HepG2 (cell line): ENCODE results near the gene AGRN. TPM values are rescaled to one million over a fixed set of nuclear protein-coding genes. Genes with fewer than 3 reads are reported as not detected.
A peak's percentile ranks its signal among the peaks of the same experiment; 100 is the strongest.

Source experiments
- ATAC-seq: fragments of 200-7000 bp; cut with Tn5 transposase; 3 replicates; pipeline ENCODE4 v1.9.1; 2020; ENCODE audit warnings: mild to moderate bottlenecking, moderate library complexity
- BruUV-seq: library from RNA; stranded (reverse); fragments of 400-500 nt; replicated peaks from 2 replicates; lab custom pipeline; 2021; lab: Mats Ljungman, UMichigan
- CTCF ChIA-PET: fragments of 300-600 bp; formaldehyde crosslinking; extraction: SDS; loops from one replicate; lab custom pipeline; 2021; ENCODE audit warnings: low total read pairs, inconsistent platforms, low intra/inter-chr PET ratio; lab: Yijun Ruan, JAX
- POLR2A ChIA-PET: fragments of 350-600 bp; sonication (Branson Sonifier 250); formaldehyde crosslinking; loops from one replicate; lab custom pipeline; 2020; ENCODE audit warnings: antibody characterized with exemption, inconsistent platforms; lab: Yijun Ruan, JAX
- DNase-seq: peaks from one replicate; pipeline ENCODE4 v3.0.0-alpha.2; 2015; ENCODE audit warnings: low spot score
- FAIRE-seq: peaks from 3 replicates; lab custom pipeline; 2011; peaks lifted over from hg19 to GRCh38; lab: Jason Lieb, UNC
- H2AFZ ChIP-seq: one replicate; pipeline ENCODE4 v1.6.1; 2011; ENCODE audit warnings: low read length, inconsistent platforms
- H3K27ac ChIP-seq: fragments of 300-600 bp; 3 replicates; pipeline ENCODE4 v1.8.0; 2011; ENCODE audit warnings: mixed run types, mild to moderate bottlenecking, mixed read lengths, low read length, inconsistent platforms; ENCODE audit not compliant: insufficient read depth; ENCODE audit errors: extremely low read length
- H3K27me3 ChIP-seq, 2 experiments: fragments of 200-600 bp in 1 of 2; 2 replicates in 1 of 2; 3 replicates in 1 of 2; pipeline versions ENCODE4 v1.6.0 to v1.8.0; 2011; ENCODE audit warnings: low read length in 2 of 2, mild to moderate bottlenecking in 2 of 2, moderate library complexity in 2 of 2, inconsistent platforms in 1 of 2; ENCODE audit not compliant: insufficient read depth in 2 of 2, control insufficient read depth in 1 of 2
- H3K36me3 ChIP-seq, 2 experiments: fragments of 200-600 bp in 1 of 2; replicated peaks in 1 of 2; 2 replicates in 1 of 2; 3 replicates in 1 of 2; pipeline versions ENCODE4 v1.5.1 to v1.8.0; 2011; ENCODE audit warnings: low read length in 2 of 2, inconsistent platforms in 1 of 2; ENCODE audit not compliant: insufficient read depth in 2 of 2, control insufficient read depth in 1 of 2
- H3K4me1 ChIP-seq: 2 replicates; pipeline ENCODE4 v1.5.1; 2012; ENCODE audit warnings: low read length, inconsistent platforms; ENCODE audit not compliant: insufficient read depth
- H3K4me2 ChIP-seq: 2 replicates; pipeline ENCODE4 v1.6.0; 2011; ENCODE audit warnings: low read depth, low read length, inconsistent platforms
- H3K4me3 ChIP-seq, 3 experiments: fragments of 200-600 bp in 1 of 3; sonication (generic), shearing (Covaris generic) in 1 of 3; replicated peaks in 1 of 3; 2 replicates each; pipeline ENCODE4 v1.5.1; 2011 to 2016; ENCODE audit warnings: low read length in 3 of 3, inconsistent platforms in 2 of 3, low read depth in 2 of 3, mild to moderate bottlenecking in 2 of 3, control low read depth in 1 of 3, mixed read lengths in 1 of 3; ENCODE audit not compliant: insufficient read depth in 1 of 3
- H3K79me2 ChIP-seq: one replicate; pipeline ENCODE4 v1.6.1; 2011; ENCODE audit warnings: low read length, inconsistent platforms; ENCODE audit not compliant: insufficient read depth
- H3K9ac ChIP-seq: 2 replicates; pipeline ENCODE4 v1.6.0; 2011; ENCODE audit warnings: mild to moderate bottlenecking, low read depth, low read length, inconsistent platforms; ENCODE audit not compliant: insufficient read depth
- H3K9me3 ChIP-seq: 2 replicates; pipeline ENCODE4 v1.5.1; 2012; ENCODE audit warnings: mild to moderate bottlenecking, low read length
- H4K20me1 ChIP-seq: 2 replicates; pipeline ENCODE4 v1.6.0; 2011; ENCODE audit warnings: inconsistent platforms, mild to moderate bottlenecking, low read length, moderate library complexity; ENCODE audit not compliant: insufficient read depth
- AHR ChIP-seq: IDR thresholded peaks from 2 replicates; pipeline ENCODE4 v1.6.1; 2018; ENCODE audit warnings: missing genetic modification reagents, missing compliant biosample characterization
- MTA1 ChIP-seq: sonication (generic); formaldehyde crosslinking; IDR thresholded peaks from 2 replicates; pipeline ENCODE4 v1.4.0; 2020; ENCODE audit warnings: missing genetic modification reagents, mild to moderate bottlenecking, borderline replicate concordance
- ONECUT2 ChIP-seq: sonication (generic); formaldehyde crosslinking; IDR thresholded peaks from 2 replicates; pipeline ENCODE4 v1.4.0; 2020; ENCODE audit warnings: missing genetic modification reagents
- PITX1 ChIP-seq: sonication (generic); formaldehyde crosslinking; IDR thresholded peaks from 2 replicates; pipeline ENCODE4 v1.5.1; 2020; ENCODE audit warnings: mild to moderate bottlenecking, missing genetic modification reagents
- SP4 ChIP-seq: sonication (generic); formaldehyde crosslinking; IDR thresholded peaks from 2 replicates; pipeline ENCODE4 v1.8.1; 2023; ENCODE audit warnings: mild to moderate bottlenecking, missing genetic modification reagents
- TGIF2 ChIP-seq: IDR thresholded peaks from 2 replicates; pipeline ENCODE4 v1.6.1; 2016; ENCODE audit warnings: control low read depth, missing compliant biosample characterization
- ZNF224 ChIP-seq: sonication (generic); formaldehyde crosslinking; IDR thresholded peaks from 2 replicates; pipeline ENCODE4 v1.5.0; 2020; ENCODE audit warnings: mild to moderate bottlenecking, missing genetic modification reagents
- ZNF274 ChIP-seq: sonication (generic); formaldehyde crosslinking; IDR thresholded peaks from 2 replicates; pipeline ENCODE4 v1.5.1; 2020; ENCODE audit warnings: mild to moderate bottlenecking, missing genetic modification reagents
- ZNF75D ChIP-seq: sonication (generic); formaldehyde crosslinking; IDR thresholded peaks from 2 replicates; pipeline ENCODE4 v1.8.1; 2023; ENCODE audit warnings: missing genetic modification reagents, mild to moderate bottlenecking, borderline replicate concordance
- WGBS: methylation state at CpG from one replicate; pipeline ENCODE4 v1.1.6; 2017; ENCODE audit warnings: low lambda C conversion rate; 5-methylcytosine and 5-hydroxymethylcytosine counted together
- in situ Hi-C: cut with HindIII; loops from 2 replicates; pipeline ENCODE4 v1.10.0; 2017; ENCODE audit warnings: low pct_unique_long_range_greater_than_20kb; ENCODE audit not compliant: extremely low pct_ligation_motif_present
- intact Hi-C: fragments of 100-400 bp; cut with micrococcal nuclease; formaldehyde crosslinking; loops from one replicate; pipeline ENCODE4 v1.10.0; 2022; ENCODE audit not compliant: unreplicated experiment
- polyA plus RNA-seq, 8 experiments: library from polyadenylated mRNA; depleted of rRNA in 3 of 8; stranded (reverse) in 7 of 8; unstranded in 1 of 8; fragments of >200 nt; fragmentation: Illumina TruSeq in 4 of 8; extraction: Trizol in 4 of 8; gene quantifications; 2 replicates each; pipeline versions ENCODE4 v1.2.1 to v1.2.3, GENCODE V29; 2011 to 2016; ENCODE audit warnings: low read depth in 4 of 8, missing spikeins in 1 of 8, mixed read lengths in 1 of 8; ENCODE audit not compliant: insufficient read depth in 1 of 8
- total RNA-seq, 5 experiments: library from RNA; depleted of rRNA; stranded (reverse); fragments of >200 nt; fragmentation: Illumina TruSeq; extraction: Trizol; gene quantifications; 2 replicates each; pipeline ENCODE4 v1.2.3, GENCODE V29; 2016; ENCODE audit warnings: low read depth in 1 of 5
- TF ChIP-seq, protein P1 (sequence below), 2 experiments: fragments of 450-650 bp in 1 of 2; sonication (generic) in 1 of 2; formaldehyde crosslinking in 1 of 2; IDR thresholded peaks; 2 replicates each; pipeline versions ENCODE4 v1.6.1 to v1.8.0; 2016 to 2022; ENCODE audit warnings: antibody characterized with exemption in 1 of 2, mild to moderate bottlenecking in 1 of 2, missing genetic modification reagents in 1 of 2
- TF ChIP-seq, protein P2 (sequence below): sonication (generic); formaldehyde crosslinking; IDR thresholded peaks from 2 replicates; pipeline ENCODE4 v1.8.0; 2022; ENCODE audit warnings: low read depth, missing genetic modification reagents
- TF ChIP-seq, protein P3 (sequence below): sonication (generic); formaldehyde crosslinking; IDR thresholded peaks from 2 replicates; pipeline ENCODE4 v1.4.0; 2020; ENCODE audit warnings: mild to moderate bottlenecking, low read depth, missing genetic modification reagents

AGRN gene
- total and polyA plus RNA-seq, 2 of the 13 experiments (the other 11 are each of a cell fraction or from before 2014, with no cell fraction given), result 29.8 to 65.2 TPM

DNA sequence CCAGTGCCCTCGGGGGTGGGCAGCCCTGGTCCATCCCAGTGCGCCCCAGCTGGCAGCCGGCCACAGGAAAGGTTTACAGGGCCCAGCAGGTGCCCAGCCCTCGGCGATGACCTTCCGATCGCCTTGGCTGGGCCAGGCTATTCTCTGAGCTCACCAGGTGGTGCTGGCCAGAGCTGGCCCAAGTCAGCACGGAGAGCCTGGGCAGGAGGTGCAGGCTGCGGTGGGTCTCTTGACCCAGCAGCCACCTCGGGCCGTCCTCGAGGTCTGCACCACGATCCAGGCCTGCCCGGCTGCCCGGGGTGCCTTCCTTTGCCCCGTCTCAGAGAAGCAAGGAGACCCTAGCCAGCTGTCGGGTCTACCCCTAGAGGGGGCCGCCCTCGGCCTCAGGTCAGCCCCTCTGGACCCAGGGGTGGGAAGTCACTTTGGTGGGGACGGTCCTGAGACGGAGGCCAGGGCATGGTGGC, 38.4 kb upstream of the AGRN start:
- no peak overlapping the region for H3K27ac ChIP-seq
- TF ChIP-seq ZNF224, result 0 out of 2 replicates have a peak, but pooled peaks have one; percentile 20
- 0 out of 2 replicates have a peak, but pooled peaks have one; percentile 26 for TF ChIP-seq SP4 (CRISPR knock-in tag)
- TF ChIP-seq, protein P1, sequence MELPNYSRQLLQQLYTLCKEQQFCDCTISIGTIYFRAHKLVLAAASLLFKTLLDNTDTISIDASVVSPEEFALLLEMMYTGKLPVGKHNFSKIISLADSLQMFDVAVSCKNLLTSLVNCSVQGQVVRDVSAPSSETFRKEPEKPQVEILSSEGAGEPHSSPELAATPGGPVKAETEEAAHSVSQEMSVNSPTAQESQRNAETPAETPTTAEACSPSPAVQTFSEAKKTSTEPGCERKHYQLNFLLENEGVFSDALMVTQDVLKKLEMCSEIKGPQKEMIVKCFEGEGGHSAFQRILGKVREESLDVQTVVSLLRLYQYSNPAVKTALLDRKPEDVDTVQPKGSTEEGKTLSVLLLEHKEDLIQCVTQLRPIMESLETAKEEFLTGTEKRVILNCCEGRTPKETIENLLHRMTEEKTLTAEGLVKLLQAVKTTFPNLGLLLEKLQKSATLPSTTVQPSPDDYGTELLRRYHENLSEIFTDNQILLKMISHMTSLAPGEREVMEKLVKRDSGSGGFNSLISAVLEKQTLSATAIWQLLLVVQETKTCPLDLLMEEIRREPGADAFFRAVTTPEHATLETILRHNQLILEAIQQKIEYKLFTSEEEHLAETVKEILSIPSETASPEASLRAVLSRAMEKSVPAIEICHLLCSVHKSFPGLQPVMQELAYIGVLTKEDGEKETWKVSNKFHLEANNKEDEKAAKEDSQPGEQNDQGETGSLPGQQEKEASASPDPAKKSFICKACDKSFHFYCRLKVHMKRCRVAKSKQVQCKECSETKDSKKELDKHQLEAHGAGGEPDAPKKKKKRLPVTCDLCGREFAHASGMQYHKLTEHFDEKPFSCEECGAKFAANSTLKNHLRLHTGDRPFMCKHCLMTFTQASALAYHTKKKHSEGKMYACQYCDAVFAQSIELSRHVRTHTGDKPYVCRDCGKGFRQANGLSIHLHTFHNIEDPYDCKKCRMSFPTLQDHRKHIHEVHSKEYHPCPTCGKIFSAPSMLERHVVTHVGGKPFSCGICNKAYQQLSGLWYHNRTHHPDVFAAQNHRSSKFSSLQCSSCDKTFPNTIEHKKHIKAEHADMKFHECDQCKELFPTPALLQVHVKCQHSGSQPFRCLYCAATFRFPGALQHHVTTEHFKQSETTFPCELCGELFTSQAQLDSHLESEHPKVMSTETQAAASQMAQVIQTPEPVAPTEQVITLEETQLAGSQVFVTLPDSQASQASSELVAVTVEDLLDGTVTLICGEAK (IDR thresholded peaks at IDR 0.05), result no peak
- TF ChIP-seq, protein P1 (CRISPR knock-in tag; IDR thresholded peaks at IDR 0.05), result 0 out of 2 replicates have a peak, but pooled peaks have one; percentile 20
- TF ChIP-seq ONECUT2 (CRISPR knock-in tag), result no peak
- peak; percentile 79; the same call in 1 of the 2 replicates for TF ChIP-seq ZNF274 (CRISPR knock-in tag)
- TF ChIP-seq, protein P2, sequence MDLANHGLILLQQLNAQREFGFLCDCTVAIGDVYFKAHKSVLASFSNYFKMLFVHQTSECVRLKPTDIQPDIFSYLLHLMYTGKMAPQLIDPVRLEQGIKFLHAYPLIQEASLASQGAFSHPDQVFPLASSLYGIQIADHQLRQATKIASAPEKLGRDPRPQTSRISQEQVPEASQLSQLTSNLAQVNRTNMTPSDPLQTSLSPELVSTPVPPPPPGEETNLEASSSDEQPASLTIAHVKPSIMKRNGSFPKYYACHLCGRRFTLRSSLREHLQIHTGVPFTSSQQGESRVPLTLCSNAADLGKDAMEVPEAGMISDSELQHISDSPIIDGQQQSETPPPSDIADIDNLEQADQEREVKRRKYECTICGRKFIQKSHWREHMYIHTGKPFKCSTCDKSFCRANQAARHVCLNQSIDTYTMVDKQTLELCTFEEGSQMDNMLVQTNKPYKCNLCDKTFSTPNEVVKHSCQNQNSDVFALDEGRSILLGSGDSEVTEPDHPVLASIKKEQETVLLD (CRISPR knock-in tag), result 0 out of 2 replicates have a peak, but pooled peaks have one; percentile 2
- no peak for TF ChIP-seq AHR (CRISPR knock-in tag)
- TF ChIP-seq, protein P3, sequence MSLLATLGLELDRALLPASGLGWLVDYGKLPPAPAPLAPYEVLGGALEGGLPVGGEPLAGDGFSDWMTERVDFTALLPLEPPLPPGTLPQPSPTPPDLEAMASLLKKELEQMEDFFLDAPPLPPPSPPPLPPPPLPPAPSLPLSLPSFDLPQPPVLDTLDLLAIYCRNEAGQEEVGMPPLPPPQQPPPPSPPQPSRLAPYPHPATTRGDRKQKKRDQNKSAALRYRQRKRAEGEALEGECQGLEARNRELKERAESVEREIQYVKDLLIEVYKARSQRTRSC (CRISPR knock-in tag), result no peak
- TF ChIP-seq ZNF75D (CRISPR knock-in tag), result no peak
- 0 out of 2 replicates have a peak, but pooled peaks have one; percentile 28 for TF ChIP-seq PITX1 (CRISPR knock-in tag)
- TF ChIP-seq TGIF2 (CRISPR knock-in tag), result no peak
- no peak for TF ChIP-seq MTA1 (CRISPR knock-in tag)
- no peak for FAIRE-seq
- in situ Hi-C loops (no loop called here), intact Hi-C loops (no loop called here)
- peak overlapping the region in 1 of 3 experiments; percentile 70; a peak in 1 of 6 replicates for H3K4me3 ChIP-seq
- no TSS peak for BruUV-seq
- H3K9me3 ChIP-seq, result no peaks in the 10 kb centered on the region
- peak; percentile 9 for ATAC-seq
- no peak overlapping the region for H2AFZ ChIP-seq
- H3K4me2 ChIP-seq, result peak overlapping the region; percentile 74
- H3K9ac ChIP-seq, result peak overlapping the region; percentile 15; the same call in 1 of the 2 replicates
- CTCF ChIA-PET, result no interaction called here
- H3K4me1 ChIP-seq, result peaks cover 45% of the 10 kb centered on the region
- WGBS, result 13% methylated on average over 3 of the region's 21 CpGs
- peaks cover 22 to 58% of the 10 kb centered on the region in 2 experiments for H3K27me3 ChIP-seq
- POLR2A ChIA-PET, result interaction anchor here (1.0 to 1.9 kb wide), 2 partner anchors 15 to 18 kb away, joined by 3 to 4 read pairs; partner anchors contain the start of genes HES4 and PLEKHN1
- no peak for DNase-seq
- H3K36me3 ChIP-seq, result no peaks in the 10 kb centered on the region
- no peaks in the 10 kb centered on the region for H4K20me1 ChIP-seq
- no peaks in the 10 kb centered on the region for H3K79me2 ChIP-seq
